CD4-positive, alpha-beta T cell treated with Interleukin-4 for 4 hours (primary cell): ENCODE measurements around the gene AFM.

Source experiments
- DNase-seq: peaks from one replicate; pipeline ENCODE4 v3.0.0-alpha.2; 2020

Gene AFM

GRCh38 chr4:73451981-73452747 lies 29.4 kb upstream of the AFM start:
- DNase-seq: no peak

GRCh38 chr4:73452953-73453700 lies 28.4 kb upstream of the AFM start:
- no peak for DNase-seq

- DNase-seq: no peak
Observed at GRCh38 chr4:73453701-73454005, 27.9 kb upstream of the AFM start.

- no peak for DNase-seq
Observed at GRCh38 chr4:73454920-73455319, 26.6 kb upstream of the AFM start.

GRCh38 chr4:73456177-73457022 lies 25.1 kb upstream of the AFM start:
- no peak for DNase-seq

- no peak for DNase-seq
Observed at GRCh38 chr4:73458184-73459047, 23.1 kb upstream of the AFM start.

GRCh38 chr4:73459048-73459421 lies 22.5 kb upstream of the AFM start:
- no peak for DNase-seq

- no peak for DNase-seq
Observed at GRCh38 chr4:73460913-73461522, 20.5 kb upstream of the AFM start.

- no peak for DNase-seq
Observed at GRCh38 chr4:73468170-73468569, 13.4 kb upstream of the AFM start.

GRCh38 chr4:73470728-73471127 lies 10.8 kb upstream of the AFM start:
- no peak for DNase-seq

GRCh38 chr4:73477176-73477575 lies 4.4 kb upstream of the AFM start:
- DNase-seq: no peak

GRCh38 chr4:73479323-73479722 lies 2.2 kb upstream of the AFM start:
- no peak for DNase-seq

- no peak for DNase-seq
Observed at GRCh38 chr4:73485085-73485484, 3.5 kb downstream of the AFM start.

- DNase-seq: no peak
Observed at GRCh38 chr4:73485596-73485995, 4.1 kb downstream of the AFM start.

GRCh38 chr4:73486497-73486896 lies 5.0 kb downstream of the AFM start:
- DNase-seq: no peak

GRCh38 chr4:73487233-73487632 lies 5.7 kb downstream of the AFM start:
- DNase-seq: no peak

- no peak for DNase-seq
Observed at GRCh38 chr4:73499996-73500765, 18.6 kb downstream of the AFM start.

GRCh38 chr4:73501664-73502265 lies 20.2 kb downstream of the AFM start:
- DNase-seq: no peak

- DNase-seq: no peak
Observed at GRCh38 chr4:73505567-73505966, 24.0 kb downstream of the AFM start.

- DNase-seq: no peak
Observed at GRCh38 chr4:73507541-73507940, 26.0 kb downstream of the AFM start.

- no peak for DNase-seq
Observed at GRCh38 chr4:73508651-73509050, 27.1 kb downstream of the AFM start.
